Peyer's patch (tissue), 4 donors: ENCODE data around the gene GAMT. TPM values are rescaled to one million over a fixed set of nuclear protein-coding genes. Genes with fewer than 3 reads are reported as not detected.

ENCODE experiments used
- DNase-seq, 3 donors: peaks; one replicate each; pipeline ENCODE4 v3.0.0-alpha.2; 2017 to 2019
- H3K27ac ChIP-seq, 4 donors: fragments of 200-600 bp; sonication (generic); one replicate each; pipeline ENCODE4 v1.5.1; 2016 to 2019
- H3K27me3 ChIP-seq, 2 donors: fragments of 200-600 bp; sonication (generic); one replicate each; pipeline ENCODE4 v1.5.1; 2019
- H3K36me3 ChIP-seq, 3 donors: fragments of 200-600 bp; sonication (generic); one replicate each; pipeline ENCODE4 v1.5.1; 2016 to 2019
- H3K4me1 ChIP-seq, 4 donors: fragments of 200-600 bp; sonication (generic); one replicate each; pipeline ENCODE4 v1.5.1; 2016 to 2019
- H3K4me3 ChIP-seq, 4 donors: fragments of 200-600 bp; sonication (generic); 1 replicate in 3 of 4; 2 replicates in 1 of 4; pipeline ENCODE4 v1.5.1; 2016 to 2019; ENCODE audit warnings: mild to moderate bottlenecking in 1 of 4
- H3K9me3 ChIP-seq, 4 donors: fragments of 200-600 bp; sonication (generic); one replicate each; pipeline ENCODE4 v1.5.1; 2016 to 2019; ENCODE audit warnings: mild to moderate bottlenecking in 1 of 4
- POLR2A ChIP-seq, 2 donors: fragments of 450-650 bp; IDR thresholded peaks; one replicate each; pipeline ENCODE4 v1.5.1; 2017; ENCODE audit warnings: antibody characterized with exemption in 2 of 2, mild to moderate bottlenecking in 2 of 2, moderate library complexity in 2 of 2
- total RNA-seq, 4 donors: library from RNA; depleted of rRNA; stranded (reverse); fragments of >200 nt; gene quantifications; one replicate each; pipeline ENCODE4 v1.1.0, GENCODE V29; 2016
- TF ChIP-seq, protein P1 (sequence below), 6 experiments: fragments of 450-650 bp in 4 of 6; fragments of 200-600 bp in 2 of 6; sonication (generic) in 1 of 6; IDR thresholded peaks; one replicate each; pipeline ENCODE4 v1.5.1; 2017 to 2019; ENCODE audit warnings: antibody characterized with exemption in 6 of 6, mild to moderate bottlenecking in 3 of 6, moderate library complexity in 1 of 6

Gene GAMT
- total RNA-seq, 4 donors from 2014 or later, result 2.5 to 3.1 TPM; not detected in 2

DNA sequence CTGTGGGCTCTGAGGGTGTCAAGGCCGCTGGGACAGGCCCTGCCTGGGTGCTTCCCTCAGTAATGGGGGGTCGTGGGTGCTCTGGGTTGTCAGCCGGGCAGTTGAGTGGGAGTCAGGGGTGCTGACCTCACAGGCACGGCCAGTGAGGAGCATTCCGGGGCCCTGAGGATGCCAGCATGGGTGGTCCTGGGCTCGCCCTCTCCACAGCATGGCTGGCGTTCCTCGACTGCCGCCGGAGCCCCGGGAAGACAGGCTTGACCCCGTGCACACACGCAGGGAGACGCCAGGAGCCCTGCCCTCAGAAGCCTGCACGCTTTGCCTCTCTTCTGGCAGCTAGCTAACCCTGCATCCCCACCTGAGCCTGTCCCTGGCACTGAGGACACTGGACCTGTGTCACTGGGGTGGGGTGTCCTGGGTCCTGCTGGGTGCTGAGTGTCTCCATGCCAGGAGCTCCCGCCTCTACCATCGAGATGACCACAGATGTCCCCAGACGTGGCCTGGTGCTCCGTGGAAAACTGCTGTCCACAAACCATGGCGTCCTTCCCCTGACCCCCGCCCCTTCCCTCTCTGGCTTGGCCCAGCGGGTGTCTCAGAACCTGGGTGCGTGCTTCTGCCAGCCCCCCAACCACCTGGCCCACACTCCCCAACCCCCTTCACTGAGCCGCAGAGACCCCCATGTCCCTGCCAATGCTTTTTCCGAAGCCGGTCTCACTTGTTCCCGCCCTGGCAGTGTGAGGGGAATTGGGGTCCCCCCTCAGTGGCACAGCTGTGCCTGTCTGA, 22.0 kb downstream of the GAMT start:
- no peak for DNase-seq
- Histone ChIP-seq H3K4me3 (no peak overlapping the region), H3K27ac (no peak overlapping the region), H3K4me1 (no peaks in the 10 kb centered on the region), H3K27me3 (no peaks in the 10 kb centered on the region), H3K36me3 (peaks cover 0 to 13% (median 0%) of the 10 kb centered on the region in 3 donors), H3K9me3 (no peaks in the 10 kb centered on the region)
- TF ChIP-seq, protein P1, sequence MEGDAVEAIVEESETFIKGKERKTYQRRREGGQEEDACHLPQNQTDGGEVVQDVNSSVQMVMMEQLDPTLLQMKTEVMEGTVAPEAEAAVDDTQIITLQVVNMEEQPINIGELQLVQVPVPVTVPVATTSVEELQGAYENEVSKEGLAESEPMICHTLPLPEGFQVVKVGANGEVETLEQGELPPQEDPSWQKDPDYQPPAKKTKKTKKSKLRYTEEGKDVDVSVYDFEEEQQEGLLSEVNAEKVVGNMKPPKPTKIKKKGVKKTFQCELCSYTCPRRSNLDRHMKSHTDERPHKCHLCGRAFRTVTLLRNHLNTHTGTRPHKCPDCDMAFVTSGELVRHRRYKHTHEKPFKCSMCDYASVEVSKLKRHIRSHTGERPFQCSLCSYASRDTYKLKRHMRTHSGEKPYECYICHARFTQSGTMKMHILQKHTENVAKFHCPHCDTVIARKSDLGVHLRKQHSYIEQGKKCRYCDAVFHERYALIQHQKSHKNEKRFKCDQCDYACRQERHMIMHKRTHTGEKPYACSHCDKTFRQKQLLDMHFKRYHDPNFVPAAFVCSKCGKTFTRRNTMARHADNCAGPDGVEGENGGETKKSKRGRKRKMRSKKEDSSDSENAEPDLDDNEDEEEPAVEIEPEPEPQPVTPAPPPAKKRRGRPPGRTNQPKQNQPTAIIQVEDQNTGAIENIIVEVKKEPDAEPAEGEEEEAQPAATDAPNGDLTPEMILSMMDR (IDR thresholded peaks at IDR 0.05), result no peak
- no peak for TF ChIP-seq POLR2A (IDR thresholded peaks at IDR 0.05)

DNA sequence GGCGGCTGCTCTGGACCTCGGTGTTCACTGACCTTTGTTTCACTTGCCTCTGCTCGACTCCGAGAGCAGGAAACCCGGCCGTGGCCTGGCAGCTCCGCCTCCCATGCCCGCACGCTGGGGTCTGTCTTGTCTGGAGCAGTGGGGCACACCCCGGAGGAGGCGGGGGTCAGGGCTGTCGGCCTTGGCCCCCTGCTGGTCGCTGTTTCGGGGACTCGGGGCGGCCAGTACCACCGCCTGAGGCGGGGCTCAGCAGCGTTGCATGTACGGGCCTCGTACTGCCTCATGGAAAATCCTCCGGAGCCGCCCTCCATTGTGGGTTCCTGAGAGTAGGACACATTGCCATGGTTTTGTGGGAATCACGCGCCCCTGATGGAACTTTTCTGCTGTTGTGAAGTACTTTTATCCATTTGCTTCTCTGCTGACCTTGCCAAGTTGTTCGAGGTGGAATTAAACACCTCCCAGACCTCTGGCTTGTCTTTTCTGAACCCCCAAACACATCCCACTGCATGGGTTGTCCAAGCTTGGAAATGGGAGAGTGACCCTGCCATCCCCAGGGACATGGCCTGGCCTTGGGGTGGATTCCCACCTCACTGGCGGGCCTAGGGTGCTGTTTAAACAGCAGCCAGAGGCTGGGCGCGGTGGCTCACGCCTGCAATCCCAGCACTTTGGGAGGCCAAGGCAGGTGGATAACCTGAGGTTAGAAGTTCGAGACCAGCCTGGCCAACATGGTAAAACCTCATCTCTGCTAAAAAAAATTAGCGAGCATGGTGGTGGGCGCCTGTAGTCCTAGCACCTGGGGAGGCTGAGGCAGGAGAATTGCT, 23.2 kb downstream of the GAMT start:
- Histone ChIP-seq H3K27me3 (no peaks in the 10 kb centered on the region), H3K36me3 (peaks cover 0 to 25% (median 0%) of the 10 kb centered on the region in 3 donors), H3K27ac (no peak overlapping the region), H3K9me3 (no peaks in the 10 kb centered on the region), H3K4me1 (peaks cover 0 to 9% (median 0%) of the 10 kb centered on the region in 4 donors), H3K4me3 (no peak overlapping the region)
- no peak for TF ChIP-seq POLR2A (IDR thresholded peaks at IDR 0.05)
- TF ChIP-seq, protein P1 (IDR thresholded peaks at IDR 0.05), result no peak
- DNase-seq, result no peak

DNA sequence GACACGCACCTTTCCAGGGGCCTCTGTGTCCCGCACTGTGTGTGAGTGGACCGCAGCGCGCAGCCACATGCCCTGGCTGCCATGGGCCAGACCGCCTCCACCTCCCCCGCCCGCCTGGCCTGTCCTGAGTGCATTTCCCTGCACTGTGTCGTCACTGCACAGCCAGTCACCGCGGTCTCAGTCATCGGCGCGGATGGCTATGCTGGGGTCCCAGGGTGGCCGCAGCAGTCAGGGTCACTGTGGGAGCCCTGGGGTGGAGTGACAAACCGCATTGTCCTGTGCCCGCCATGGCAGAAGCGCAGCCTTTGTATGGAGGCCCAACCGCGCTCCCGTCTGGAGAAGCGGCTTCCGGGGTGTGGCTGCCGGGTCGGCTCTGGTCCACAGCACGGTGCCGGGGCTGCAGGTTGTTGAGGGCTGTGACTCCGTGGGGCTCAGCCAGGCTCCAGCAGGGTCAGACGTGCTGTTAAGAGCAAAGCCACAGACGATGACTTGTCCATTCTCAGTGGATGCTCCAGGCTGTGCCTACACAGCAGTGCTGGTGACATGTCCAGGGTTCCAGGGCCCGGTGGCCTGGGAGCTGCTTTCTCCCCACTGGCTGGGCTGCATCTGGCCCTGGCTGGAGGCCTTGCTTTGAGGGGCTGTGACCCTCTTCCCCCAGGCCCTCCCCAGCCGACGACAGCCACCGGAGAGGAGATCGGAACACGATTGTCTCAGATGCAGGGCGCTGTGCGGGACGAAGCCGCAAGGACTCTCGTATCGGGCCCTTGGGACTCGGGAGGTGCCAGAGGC, 24.0 kb downstream of the GAMT start:
- no peak overlapping the region for H3K27ac ChIP-seq
- no peaks in the 10 kb centered on the region for H3K27me3 ChIP-seq
- no peaks in the 10 kb centered on the region for H3K9me3 ChIP-seq
- H3K4me1 ChIP-seq, result peaks cover 0 to 13% (median 0%) of the 10 kb centered on the region in 4 donors
- H3K36me3 ChIP-seq, result peaks cover 0 to 33% (median 0%) of the 10 kb centered on the region in 3 donors
- no peak for TF ChIP-seq POLR2A (IDR thresholded peaks at IDR 0.05)
- TF ChIP-seq, protein P1 (IDR thresholded peaks at IDR 0.05), result no peak
- DNase-seq, result no peak
- no peak overlapping the region for H3K4me3 ChIP-seq

DNA sequence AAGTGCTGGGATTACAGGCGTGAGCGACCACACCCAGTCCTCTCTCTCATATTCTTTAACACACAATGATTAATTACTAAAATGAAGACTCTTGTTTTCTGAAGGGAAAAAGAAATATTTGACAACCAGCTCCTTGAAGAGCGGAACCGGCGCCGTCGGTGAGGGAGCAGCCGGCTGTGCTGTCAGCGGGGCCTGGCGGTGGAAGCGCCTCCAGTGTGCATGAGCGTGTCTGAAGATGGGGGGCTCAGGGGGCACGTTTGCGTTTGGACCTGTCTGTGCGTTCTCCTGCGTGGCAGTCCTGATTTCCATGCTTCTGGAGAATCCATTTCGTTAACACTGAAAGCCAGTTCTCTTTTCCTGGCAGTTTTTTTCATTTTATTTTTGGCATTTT, 24.9 kb downstream of the GAMT start:
- peaks cover 0 to 13% (median 0%) of the 10 kb centered on the region in 4 donors for H3K4me1 ChIP-seq
- no peak overlapping the region for H3K4me3 ChIP-seq
- H3K9me3 ChIP-seq, result no peaks in the 10 kb centered on the region
- H3K27ac ChIP-seq, result no peak overlapping the region
- TF ChIP-seq, protein P1 (IDR thresholded peaks at IDR 0.05), result no peak
- TF ChIP-seq POLR2A (IDR thresholded peaks at IDR 0.05), result no peak
- DNase-seq, result no peak
- H3K36me3 ChIP-seq, result peaks cover 0 to 42% (median 0%) of the 10 kb centered on the region in 3 donors
- no peaks in the 10 kb centered on the region for H3K27me3 ChIP-seq

DNA sequence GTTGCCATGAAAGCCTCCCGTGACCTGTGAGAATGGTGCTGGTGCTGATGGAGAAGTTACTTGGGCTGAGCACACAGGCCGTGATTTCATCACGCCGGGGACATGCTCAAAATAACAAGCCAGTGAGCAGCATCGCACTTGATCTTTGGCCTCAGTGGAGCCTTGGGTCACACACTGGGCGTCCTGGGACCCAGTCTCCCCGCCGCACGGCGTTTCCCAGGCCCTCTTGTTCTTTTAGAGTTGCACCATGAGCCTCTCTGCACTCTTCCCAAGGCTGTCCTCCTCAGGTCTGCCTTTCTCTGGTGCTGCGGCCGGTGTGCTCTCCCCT, 27.1 kb downstream of the GAMT start:
- peaks cover 0 to 64% (median 0%) of the 10 kb centered on the region in 3 donors for H3K36me3 ChIP-seq
- no peak for DNase-seq
- peak overlapping the region in 2 of 4 donors; percentile 65 to 66 for H3K27ac ChIP-seq

More for the DNA sequence above, 27.1 kb downstream of the GAMT start:
- H3K9me3 ChIP-seq, result no peaks in the 10 kb centered on the region
- no peak overlapping the region for H3K4me3 ChIP-seq
- TF ChIP-seq, protein P1 (IDR thresholded peaks at IDR 0.05), result no peak
- no peak for TF ChIP-seq POLR2A (IDR thresholded peaks at IDR 0.05)
- H3K4me1 ChIP-seq, result peaks cover 0 to 13% (median 0%) of the 10 kb centered on the region in 4 donors
- no peaks in the 10 kb centered on the region for H3K27me3 ChIP-seq
